NCI-H187 treated with DMSO at 0.1 percent for 48 hours (cell line): ENCODE results near the gene RESP18.
"Not testable (repeated sequence)": the region's sequence is repeated elsewhere in the genome, so short reads cannot be mapped to it uniquely, and the experiment has no call there.

Experiments used
- DNase-seq: peaks from one replicate; lab custom pipeline; 2025; lab: John Stamatoyannopoulos, UW

The RESP18 gene

DNA sequence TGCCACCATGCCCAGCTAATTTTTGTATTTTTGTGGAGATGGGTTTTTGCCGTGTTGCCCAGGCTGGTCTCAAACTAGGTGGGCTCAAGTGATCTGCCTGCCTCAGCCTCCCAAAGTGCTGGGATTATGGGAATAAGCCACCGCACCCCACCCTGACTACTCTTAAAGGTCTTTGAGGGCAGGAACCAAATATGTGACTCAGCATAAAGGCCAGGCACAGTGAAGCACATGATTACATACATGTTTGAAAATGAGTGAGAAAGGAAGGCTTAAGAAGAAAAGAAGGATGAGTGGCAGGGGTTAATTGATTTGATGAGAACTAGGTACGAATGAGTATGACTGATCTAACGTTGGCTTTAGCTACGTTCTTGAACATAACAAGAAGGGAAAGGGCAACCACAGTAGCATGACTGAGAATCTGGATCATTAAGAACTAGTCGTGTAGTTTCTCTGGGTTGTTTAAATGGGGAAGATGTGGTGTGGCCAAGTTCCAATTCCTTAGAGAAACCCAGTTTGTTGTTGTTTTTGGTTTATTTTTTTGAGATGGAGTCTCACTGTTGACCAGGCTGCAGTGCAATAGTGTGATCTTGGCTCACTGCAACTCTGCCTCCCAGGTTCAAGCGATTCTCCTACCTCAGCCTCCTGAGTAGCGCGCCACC, 6.8 kb downstream of the RESP18 start:
- no peak for DNase-seq

DNA sequence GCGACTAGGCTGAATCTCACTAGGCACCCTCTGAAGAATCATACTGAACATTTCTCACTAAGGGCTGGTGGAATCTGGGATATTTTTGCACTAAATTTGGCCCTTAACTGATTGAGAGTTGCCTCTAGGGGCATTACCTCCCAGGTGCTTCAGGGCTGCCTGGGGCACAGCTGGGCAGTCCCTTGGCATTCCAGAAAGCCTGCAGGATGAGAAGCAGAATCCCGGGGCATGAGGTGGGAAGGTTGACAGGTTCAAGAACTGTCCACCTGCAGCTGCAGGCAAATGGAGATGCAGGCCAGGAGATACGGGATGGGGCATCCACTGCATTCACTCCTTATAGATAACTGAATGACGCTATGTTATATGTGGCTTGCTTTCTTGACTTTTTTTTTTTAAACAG, 7.4 kb downstream of the RESP18 start:
- DNase-seq: no peak

DNA sequence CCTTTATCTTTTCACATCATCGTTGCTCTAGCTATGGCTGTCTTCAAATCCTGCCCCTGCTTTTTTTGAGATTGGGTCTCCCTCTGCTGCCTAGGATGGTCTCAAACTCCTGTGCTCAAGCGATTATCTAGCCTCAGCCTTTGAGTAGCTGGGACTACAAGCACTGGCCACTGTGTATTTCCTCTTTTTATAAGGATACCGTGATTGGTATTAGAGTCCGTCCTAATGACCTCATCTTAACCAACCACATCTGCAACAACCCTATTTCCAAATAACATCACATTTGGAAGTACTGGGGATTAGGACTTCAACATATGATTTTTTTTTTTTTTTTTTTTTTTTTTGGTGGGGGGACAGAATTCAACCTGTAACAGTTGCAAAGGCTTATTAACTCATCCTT, 9.1 kb downstream of the RESP18 start:
- no peak for DNase-seq

DNA sequence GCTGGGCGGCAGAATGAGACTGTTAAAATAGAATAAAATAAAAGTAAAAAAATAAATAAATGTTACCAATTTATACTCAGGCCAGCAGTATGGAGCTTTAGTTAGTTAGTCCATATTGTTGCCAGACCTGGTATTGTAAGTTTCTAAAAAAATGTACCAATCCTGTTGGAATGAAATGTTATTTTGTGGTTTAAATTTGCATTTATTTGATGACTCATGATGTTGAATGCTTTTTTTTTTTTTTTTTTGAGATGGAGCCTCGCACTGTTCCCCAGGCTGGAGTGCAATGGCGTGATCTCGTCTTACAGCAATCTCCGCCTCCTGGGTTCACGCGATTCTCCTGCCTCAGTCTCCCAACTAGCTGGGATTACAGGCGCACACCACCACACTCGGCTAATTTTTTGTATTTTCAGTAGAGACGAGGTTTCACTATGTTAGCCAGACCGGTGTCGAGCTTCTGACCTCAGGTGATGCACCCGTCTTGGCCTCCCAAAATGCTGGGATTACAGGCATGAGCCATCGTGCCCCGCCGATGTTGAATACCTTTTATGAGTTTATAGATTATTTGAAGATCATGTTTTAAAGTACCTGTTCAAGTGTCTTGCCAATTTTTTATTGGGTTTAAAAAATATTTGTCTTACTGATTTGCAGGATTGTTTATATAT, 17.6 kb downstream of the RESP18 start:
- no peak for DNase-seq

DNA sequence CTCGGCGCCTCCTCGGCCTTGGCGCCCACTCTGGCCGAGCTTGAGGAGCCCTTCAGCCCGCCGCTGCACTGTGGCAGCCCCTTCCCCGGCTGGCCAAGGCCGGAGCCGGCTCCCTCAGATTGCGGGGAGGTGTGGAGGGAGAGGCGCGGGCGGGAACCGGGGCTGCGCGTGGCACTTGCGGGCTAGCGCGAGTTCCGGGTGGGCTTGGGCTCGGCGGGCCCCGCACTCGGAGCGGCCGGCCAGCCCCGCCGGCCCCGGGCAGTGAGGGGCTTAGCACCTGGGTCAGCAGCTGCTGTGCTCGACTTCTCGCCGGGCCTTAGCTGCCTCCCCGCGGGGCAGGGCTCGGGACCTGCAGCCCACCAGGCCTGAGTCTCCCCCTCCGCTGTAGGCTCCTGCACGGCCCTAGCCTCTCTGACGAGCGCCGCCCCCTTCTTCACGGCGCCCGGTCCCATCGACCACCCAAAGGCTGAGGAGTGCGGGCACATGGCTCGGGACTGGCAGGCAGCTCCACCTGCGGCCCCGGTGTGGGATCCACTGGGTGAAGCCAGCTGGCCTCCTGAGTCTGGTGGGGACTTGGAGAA, 19.8 kb downstream of the RESP18 start:
- not testable (repeated sequence) for DNase-seq

DNA sequence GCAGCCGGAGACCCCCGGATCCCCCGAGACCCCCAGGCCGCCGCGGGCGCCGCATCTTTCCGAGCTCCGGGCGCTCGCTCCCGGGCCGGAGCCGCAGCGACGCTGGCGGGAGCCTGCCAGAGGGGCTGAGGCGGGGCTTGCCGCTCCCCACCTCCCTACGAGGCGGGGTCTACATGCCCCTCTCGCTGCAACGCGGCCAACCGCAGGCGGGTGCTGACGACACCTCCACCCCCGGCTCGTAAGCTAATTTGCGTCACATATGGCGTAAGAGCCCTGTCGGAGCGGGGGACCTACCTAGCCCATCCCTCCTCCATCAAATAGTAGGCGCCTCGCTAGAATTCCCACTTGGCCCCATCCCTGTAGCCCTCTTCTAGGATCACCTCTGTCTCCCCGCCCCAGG, 23.3 kb downstream of the RESP18 start, which contains the start of gene PTPRN:
Gene PTPRN, minus strand, starts transcription at position 124 of the 400 bp plus-strand sequence. Its CDS starts 69 bp downstream, at position 55.
- DNase-seq: no peak

DNA sequence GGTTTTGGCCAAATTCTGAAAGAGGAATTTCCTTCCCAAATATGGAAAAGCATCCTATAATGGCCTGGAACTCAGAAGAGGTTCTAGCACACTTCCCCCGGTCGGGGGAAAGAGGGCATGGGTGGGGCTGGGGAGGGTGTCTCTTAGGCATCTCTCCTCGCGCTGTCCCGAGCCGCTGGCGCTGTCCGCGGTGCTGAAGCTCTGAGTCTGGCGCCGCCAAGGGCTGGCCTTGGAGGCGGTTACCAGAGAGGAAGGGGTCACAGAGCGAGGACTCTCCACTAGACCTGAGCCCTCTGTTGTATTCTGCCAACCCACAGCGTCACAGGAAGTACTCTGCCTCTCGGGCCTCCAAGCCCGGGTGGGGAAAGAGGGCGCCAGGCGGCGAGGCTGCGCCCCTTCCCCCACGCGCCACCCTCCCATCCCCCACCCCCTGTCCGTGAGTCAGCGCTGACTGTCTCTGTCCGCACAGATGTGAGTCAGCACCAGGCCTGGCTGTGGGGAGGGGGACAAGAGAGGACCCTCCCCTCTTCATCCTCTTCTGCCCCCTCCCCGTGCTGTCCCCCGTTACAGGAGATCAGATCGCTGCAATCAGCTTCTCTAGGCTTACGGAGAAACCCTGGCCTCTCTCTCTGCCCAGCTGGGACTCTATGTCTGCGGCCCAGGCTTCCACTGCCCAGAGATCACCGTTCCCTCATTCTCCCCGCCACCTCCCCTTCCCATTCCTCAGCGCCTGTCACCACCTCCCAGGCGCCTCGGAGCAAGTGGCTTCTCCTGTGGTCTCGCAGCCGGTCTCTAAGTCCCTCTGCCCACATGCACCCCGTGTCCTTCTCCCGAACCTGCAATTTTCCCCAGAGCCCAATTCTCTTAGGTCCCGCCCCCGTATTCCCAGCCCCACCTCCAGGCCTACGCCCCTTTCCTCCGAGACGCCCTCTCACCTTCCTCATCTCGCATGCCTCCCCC, 24.1 kb downstream of the RESP18 start:
- no peak for DNase-seq

DNA sequence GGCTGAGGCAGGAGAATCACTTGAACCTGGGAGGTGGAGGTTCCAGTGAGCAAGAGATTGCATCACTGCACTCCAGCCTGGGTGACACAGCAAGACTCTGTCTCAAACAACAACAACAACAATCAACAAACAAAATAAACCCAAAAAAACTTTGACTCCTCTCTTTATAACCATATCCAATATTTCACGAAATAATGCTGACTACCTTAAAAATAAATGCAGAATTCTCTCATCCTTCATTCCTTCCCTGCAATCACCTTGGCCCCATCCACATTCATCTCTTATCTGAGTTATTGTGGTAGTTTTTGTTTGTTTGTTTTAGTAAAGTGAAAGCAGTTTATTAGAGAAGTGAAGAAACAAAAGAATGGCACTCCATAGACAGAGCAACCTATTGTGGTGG, 26.5 kb downstream of the RESP18 start:
- no peak for DNase-seq

DNA sequence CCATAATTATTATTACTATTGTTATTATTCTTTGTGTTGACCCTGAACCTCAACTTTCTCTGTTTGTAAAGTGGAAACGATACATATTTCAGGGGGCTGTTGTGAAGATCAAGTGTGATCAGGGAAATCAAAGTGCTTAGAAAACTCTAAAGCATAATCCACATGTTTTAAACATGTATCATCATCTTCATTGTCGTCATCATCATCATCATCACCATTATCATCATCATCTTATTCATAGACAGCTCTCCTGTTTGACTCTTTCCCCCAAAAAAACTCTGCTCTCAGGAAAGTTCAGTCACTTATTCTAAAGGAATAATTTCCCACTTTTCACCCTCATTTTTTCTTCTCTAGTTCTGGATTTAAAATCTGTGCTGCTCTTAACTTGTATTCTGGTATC, 28.3 kb downstream of the RESP18 start:
- DNase-seq: no peak

DNA sequence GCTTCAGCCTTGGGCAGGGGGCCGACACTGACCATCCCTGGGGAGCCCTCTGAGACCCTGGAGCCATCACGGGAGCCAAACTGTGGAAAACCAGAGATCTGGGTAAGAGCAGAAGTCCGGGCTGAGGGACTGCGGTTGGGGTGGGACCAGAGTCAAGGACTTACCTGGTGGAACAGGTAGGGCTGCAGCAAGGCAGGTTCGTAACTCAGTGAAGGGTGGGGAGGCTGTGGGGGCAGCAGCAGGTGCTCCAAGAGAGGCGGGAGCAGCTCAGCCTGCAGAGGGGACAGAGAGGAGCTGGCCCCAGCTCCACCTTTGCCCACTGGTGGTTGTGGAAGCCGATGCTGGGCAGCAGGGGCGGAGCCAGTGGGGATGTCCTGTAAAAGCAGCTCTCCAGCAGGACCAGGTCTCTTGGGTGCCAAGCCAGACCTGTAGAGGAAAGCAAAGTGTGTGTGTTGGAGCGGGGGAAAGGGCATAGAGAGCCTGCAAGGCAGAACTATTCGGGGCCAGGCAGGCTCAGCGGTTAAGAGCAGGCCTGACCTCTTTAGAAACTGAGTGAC, 30.1 kb downstream of the RESP18 start:
- DNase-seq: no peak

DNA sequence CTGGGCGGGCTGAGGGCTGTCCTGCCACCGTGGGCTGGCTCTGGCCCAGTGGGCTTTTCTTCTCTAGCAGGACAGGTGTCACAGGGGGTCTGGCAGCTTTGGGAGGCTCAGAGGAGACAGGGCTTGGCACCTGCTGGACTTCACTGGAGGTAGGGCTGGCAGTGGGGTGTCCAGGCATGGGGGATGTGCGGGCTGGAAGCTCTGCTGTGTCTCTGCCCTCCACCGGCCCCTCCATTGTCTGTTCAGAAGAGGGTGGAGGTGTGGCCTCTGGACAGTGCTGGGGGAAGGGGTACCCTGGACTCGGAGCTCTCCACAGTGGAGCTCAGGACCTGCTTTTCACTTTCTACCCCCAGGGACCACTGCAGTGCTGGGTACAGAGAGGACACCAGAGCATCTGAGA, 32.5 kb downstream of the RESP18 start:
- no peak for DNase-seq

DNA sequence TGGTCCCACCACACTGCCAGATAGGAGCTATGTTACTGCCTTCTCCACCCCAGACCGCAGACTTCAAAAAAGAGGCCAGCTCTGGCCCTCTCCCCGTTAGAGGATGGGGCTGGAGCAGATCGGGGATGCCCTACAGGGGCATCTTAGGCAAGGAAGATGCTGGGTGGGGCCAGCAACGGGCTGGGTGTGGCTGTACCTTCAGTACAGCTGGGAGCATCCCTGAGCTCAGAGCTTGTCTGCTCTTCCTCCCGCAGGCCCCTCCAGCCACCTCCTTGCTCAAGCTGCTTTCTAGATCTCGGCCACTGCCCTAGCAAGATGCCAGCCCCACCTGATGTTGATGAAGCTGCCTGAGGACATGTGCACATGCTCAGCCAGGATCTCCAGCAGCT, 33.2 kb downstream of the RESP18 start:
- DNase-seq: no peak

DNA sequence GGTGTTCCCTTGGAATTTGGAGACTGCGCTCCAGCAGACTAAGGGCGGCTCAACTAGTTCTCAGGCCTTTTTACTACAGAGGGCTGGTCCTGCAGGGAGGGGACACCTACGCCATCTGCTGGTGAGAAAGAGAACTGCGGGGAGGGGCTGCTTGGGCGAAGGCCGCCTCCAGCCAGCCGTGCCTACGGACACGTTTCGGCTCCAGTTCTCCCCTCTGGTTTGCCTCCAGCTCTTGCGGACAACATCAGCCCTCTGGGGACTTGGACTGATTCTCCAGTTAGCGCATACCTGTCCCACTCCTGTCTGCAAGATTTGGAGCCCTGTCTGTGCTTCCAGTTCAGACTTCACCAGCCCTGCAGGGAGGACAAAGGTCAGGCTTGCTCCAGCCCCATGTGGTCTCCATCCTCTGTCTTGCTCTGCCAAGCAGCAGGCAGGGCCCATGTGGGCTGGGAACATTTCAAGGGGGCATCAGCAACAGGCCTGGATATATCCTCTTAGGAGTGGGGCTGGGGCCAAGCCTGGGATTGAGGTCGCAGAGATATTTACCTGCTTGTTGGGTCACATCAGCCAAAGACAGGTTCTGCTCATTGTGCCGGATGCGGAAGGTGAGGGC, 33.7 kb downstream of the RESP18 start:
- DNase-seq: peak; percentile 2

DNA sequence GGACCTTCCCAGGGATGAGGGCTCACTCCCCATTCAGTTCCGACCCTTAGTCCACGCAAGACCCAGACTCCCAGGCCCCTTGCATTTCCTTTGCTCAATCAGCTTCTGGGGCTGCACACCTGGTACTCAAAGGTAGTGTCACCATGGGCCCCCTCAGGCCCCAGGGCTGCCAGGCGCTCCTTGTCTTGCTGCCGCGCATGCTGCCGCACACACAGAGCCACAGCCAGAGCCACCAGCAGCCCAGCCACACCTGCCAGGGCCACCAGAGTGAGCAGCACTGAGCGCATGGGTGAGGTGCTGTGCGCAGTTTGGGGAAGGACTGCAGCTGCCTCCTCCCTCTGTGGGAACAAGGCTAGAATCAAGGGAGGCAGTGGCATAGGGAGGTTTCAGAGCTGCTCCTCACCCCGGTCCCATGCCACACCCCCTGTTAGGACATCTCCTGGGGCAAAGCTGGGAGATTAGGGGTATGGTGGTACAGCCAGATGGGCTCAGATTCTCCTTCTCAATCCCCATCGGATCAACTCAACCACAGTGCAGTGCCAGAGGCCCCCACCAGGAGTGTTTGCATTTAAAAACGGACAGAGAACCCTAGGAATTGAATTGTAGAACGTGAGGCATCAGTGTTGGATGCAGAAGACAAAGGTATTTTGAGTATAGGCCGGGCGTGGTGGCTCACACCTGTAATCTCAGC, 34.6 kb downstream of the RESP18 start:
- DNase-seq: no peak

DNA sequence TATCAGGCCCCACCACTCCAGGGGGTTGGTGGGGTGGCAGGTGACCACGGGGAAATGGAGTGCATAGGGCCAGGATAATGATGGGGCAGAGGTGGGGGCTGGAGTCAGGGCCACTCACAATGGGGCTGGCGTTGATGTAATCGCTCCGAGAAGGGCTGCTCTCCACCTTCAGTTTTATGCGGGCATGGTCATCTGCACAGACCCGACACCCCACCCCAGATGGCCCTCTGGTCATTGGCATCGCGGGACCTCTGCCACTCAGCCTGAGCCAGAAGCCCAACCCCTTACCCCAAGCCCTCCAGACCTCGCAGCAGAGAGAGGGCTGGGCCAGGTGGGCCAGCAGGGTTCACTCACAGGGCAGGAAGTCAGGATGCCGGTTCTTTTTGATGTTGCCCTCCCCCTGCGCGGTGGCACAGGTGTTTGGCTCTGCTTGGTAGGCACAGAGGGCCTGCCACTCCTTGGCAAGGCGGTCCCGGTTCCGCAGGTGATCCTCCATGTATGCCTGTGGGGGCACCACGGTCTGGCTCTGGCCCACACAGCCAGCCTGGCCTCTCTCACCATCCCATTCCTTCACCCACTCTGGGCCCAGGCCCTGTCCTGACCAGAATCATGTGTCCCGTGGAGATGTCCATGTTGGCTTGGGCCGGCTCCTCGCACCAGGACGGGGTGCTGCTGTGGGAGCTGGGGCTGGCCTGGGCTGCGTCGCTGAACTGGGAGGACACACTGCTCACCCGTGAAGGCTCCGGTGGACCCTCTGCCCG, 35.7 kb downstream of the RESP18 start:
- no peak for DNase-seq

DNA sequence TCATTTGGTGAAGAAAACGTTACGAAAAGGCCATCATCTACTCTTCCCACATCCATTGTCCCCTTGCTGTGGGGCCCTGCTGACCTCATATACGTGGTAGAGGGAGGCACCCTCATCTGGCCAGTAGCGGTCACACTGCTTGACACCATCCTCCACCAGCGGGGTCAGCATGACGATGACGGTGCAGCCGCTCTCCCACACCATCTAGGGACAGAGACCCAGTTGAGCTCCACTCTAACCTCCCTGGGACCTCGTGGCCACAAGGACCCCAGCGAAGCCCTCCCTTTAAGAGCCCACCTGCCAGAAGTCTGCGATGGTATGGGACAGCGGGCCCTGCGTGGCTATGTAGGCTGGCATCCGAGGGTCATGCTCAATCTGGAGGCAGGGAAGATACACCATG, 36.4 kb downstream of the RESP18 start:
- DNase-seq: no peak

DNA sequence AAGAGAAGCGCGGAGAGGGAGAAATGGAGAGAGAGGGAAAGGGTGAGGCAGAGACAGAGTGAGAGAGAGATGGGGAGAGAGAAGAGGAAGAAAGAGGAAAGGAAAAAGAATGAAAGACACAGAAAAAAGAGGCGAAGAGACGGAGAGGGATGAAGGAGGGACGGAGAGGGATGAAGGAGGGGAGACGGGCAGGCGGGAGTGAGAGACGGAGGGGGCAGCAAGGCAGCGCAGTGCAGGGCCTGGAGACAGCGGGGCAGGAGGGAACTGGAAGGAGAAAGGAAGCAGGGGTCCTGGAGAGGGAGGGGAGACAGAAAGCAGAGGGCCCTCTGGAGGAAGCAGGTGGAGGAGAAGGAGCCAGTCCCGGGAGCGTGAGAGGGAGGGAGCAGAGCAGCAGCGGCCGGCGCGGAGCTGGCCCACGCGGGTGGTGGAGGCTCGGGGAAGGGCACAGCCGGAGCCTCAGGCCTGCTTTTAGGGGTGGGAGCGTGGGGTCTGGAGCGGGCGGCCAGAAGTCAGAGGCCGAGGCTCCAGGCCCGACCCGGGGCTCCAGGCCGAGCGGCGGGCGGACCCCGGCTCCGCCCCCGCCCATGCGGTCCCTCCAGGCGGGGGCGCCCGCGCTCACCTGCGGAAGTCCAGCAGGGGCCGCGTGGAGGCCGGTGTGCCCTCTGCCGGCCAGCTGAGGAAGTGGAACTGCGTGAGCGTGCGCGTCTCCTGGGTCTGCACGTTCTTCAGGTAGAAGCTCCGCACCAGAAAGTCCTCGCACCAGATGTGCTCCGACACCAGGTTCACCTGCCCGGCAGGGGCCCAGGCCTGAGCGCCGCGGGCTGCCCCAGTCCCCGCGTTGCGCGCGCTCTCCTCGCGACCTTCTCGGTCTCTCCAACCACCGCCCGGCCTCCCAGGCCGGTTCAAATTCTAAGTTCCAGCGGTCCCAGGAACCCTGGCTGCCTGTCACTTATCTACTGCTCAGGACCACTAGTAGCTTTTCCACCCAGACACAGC, 37.9 kb downstream of the RESP18 start:
- peak; percentile 2 for DNase-seq

DNA sequence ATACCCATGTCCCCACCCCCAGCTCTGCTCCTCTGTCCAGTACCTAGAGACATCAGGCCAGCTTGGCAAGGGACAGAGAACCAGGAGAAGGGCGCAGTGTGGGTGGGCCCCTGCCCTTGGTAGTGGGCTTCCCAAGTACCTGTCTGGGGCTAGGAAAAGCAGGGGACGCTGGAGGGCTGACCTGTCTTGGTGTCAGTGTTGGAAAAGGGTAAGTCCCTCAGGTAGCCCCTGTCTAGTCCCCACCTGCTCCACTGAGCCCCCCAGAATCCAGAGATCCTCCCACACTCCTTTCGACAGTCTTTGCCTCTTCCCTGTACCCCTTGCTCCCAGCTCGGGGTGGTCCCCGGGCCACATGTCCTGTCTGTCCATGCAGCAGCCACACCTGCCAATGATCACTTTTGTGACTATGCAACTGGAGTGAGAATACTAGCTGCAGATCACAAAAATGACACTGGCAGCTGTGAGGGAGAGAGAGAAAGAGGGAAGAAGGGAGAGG, 38.8 kb downstream of the RESP18 start:
- DNase-seq: no peak

DNA sequence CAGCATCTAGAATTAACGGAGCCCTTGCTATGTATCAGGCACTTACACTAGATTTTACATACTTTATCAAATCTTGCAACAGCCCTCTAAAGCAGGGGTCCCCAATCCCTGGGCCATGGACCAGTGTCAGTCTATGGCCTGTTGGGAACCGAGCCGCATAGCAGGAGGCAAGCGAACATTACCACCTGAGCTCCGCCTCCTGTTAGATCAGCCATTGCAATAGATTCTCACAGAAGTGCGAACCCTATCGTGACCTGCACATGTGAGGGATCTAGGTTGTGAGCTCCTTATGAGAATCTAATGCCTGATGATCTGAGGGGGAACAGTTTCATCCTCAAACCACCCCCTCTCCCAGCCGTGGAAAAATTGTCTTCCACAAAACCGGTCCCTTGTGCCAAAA, 39.9 kb downstream of the RESP18 start:
- no peak for DNase-seq
